Loucy (cell line): ENCODE data around the gene NEMP2.

Experiments used
- EZH2phosphoT487 ChIP-seq: fragments of 200-600 bp; IDR thresholded peaks from 2 replicates; pipeline ENCODE4 v1.6.1; 2018; ENCODE audit warnings: antibody characterized with exemption, mild to moderate bottlenecking, moderate library complexity, borderline replicate concordance
- TF ChIP-seq, protein P1 (sequence below): fragments of 200-600 bp; sonication (generic); conservative IDR thresholded peaks from 2 replicates; pipeline ENCODE4 v1.5.1; 2014; ENCODE audit warnings: mild to moderate bottlenecking, antibody characterized with exemption, low read length

DNA sequence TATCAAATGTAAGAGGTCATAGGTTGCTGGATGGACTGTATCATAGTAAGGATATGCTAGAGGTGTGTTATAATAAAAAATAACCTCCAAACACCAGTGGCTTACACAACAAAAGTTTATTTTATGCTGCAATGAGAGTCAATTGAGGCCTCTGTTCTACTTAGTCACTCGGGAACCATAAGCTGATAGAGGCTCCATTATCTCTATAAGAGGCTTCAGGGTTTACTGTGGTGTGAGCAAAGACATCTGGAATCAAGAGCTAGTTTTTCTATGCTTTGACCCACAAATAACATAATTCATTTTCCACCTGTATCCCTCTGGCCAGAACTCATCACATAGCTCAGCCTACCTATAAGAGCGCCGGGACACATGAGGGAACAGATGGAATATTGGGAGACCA is 47.5 kb upstream of the NEMP2 start:
- TF ChIP-seq, protein P1, sequence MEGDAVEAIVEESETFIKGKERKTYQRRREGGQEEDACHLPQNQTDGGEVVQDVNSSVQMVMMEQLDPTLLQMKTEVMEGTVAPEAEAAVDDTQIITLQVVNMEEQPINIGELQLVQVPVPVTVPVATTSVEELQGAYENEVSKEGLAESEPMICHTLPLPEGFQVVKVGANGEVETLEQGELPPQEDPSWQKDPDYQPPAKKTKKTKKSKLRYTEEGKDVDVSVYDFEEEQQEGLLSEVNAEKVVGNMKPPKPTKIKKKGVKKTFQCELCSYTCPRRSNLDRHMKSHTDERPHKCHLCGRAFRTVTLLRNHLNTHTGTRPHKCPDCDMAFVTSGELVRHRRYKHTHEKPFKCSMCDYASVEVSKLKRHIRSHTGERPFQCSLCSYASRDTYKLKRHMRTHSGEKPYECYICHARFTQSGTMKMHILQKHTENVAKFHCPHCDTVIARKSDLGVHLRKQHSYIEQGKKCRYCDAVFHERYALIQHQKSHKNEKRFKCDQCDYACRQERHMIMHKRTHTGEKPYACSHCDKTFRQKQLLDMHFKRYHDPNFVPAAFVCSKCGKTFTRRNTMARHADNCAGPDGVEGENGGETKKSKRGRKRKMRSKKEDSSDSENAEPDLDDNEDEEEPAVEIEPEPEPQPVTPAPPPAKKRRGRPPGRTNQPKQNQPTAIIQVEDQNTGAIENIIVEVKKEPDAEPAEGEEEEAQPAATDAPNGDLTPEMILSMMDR, result no peak
- no peak for TF ChIP-seq EZH2phosphoT487
